Stimulated activated CD4-positive, alpha-beta T cell treated with anti-CD3 and anti-CD28 coated beads, Interleukin-4, amount 100 ng/mL, for 24 hours (primary cell): Measurements from ENCODE around the gene ITPR3.

Experiments used
- DNase-seq: peaks from one replicate; pipeline ENCODE4 v3.0.0-alpha.2; 2020

ITPR3 gene

DNA sequence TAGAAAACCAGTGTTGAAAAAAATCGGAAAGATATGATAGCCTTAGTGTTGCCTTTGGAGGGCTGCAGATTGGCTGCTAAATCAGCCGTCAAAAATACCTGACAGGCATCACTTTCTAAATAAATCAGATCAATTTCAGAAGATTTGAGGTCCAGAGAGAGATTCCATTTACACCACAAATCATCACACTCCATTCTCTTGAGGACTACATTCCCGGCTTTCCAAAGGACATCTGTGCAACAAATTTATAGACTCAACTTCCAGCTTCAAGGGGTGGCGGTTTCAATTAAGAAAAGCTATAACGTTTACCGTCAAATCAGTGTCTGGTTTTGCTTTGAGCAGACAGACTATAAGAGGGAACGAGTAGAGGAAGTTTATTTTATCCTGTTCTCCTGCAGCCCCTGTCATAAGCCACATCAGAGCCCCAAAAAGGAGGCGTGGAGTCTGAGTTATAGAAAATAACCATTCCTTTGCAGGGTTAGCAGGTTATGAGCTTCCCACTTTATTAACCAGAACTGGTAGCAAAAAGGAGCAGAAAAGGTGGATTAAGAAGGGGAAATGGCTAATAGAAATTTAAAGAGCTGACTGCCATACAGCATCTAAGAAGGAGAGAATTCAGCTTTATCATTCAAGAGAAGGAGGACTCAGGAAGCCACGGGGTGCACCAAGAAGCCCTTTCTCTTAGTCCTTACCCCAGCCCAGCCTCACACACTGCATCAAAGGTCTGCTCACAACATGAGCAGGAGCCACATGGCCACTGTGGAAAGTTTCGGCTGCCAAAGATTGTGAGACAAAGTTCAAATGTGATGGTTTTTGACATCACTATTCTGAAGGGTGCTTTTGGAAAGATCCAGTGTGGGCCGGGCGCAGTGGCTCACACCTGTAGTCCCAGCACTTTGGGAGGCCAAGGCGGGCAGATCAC, 103.2 kb downstream of the ITPR3 start:
- DNase-seq = no peak

DNA sequence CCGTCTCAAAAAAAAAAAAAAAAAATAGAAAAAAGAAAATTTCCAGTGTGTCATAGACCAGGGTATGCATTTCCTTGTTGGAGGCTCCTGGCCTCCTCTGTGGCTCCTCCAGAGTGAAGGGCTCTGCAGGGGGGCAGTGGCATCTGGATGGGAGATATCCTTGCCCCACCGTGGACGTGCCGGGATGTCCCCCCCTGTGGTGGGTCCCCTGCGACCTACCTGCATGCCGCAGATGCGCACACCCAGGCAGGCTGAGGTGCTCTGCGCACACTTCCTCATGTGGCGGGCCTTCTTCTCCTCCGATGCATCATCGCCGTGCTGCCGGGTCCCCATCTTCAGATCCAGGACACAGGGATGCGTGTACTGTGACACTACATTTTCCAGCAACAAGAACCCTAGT, 104.1 kb downstream of the ITPR3 start:
- no peak for DNase-seq

DNA sequence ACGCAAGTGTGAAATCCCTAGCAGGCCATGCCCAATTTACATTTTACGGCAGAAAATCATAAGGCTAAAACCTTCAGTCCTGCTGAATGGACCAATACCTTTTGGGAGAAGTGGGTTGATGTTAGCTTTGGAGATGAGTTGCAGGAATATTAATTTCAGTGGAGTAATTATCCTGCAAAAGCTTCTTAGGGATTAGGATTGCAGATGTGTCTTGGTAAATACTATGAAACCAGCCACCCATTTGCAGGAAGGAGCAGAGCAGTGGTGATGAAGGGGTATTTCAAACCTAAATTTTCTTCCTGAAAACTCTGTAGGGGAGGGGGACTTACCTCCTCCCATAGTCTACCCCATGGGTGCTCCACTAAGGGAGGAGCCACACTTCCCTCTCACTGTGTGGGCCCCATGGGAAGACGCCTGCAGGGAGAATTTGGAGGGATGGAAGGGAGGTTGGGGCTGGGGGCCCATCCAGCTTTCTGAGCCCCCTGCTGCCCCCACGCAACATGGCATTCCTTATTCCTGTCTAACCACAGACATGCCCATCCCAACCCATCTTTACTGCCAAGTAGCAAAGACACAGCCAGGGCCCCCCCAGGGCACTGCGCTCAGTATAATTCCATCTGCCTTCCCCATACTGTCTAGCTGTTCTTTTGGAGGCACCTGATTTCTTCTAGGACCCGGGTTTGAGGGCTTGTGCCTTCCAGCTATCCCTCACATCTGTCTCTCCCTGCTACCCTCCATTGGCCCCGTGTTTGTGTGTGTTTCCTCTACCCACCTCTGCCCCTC, 105.0 kb downstream of the ITPR3 start:
- DNase-seq = no peak

- no peak for DNase-seq
Observed at GRCh38 chr6:33726696-33727095, 105.6 kb downstream of the ITPR3 start.

DNA sequence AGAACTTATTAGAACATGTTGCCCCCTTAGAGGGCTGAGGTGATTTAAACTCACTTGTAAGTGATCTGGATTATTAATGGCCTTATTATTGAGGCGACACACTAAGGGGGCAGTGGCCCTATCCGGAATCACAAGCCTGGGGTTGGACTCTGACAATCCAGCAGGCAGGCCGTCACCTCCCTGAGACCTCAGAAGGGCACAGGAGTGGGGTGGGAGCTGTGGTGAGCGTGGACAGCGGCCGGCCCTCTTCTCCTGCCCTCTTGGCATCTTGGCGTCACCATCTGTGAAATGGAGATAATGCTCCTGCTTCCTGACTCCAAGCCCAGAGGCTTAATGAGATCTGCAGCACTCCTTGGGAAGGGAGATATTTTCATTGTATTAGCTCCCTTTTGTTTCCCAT, 106.0 kb downstream of the ITPR3 start:
- DNase-seq = no peak

DNA sequence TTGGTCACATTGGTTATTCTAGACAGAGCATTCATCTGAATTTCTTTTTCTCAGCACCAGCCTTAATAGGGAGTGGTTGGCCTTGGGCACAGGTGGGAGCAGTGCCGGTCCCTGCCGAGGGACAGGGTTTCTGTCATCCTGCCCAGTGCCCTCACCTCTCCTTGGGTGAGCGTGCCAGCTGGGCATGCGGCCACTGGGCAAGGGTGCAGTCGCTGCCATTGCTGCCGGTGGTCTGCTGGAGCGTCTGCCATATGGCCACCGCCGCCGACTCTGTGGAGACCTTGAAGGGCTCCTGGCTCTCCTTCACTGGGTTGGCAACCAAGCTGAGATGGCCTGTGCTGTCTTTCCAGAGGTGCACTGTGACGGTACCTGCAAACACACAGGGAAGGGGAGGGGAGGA, 106.8 kb downstream of the ITPR3 start:
- no peak for DNase-seq

- no peak for DNase-seq
Observed at GRCh38 chr6:33728438-33728837, 107.3 kb downstream of the ITPR3 start.

DNA sequence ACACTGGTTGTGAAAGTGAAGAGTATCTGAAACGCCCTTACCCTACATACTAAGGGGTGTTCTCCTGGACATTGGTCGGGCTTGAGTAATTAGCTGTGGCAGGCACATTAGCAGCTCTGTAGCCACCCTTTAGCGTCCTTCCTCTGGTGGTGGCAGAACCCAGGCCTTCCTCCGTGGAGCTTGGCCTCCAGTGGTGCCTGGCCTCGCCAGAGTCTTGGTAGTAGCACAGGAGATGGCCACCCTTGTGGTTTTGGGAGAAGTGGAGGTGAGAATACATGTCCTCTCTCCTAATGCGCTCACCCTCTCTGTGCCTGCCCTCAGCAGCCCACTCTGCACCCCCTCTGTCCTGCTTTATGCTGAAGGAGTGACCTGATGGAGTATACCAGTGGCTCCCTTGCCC, 107.9 kb downstream of the ITPR3 start:
- DNase-seq = no peak

DNA sequence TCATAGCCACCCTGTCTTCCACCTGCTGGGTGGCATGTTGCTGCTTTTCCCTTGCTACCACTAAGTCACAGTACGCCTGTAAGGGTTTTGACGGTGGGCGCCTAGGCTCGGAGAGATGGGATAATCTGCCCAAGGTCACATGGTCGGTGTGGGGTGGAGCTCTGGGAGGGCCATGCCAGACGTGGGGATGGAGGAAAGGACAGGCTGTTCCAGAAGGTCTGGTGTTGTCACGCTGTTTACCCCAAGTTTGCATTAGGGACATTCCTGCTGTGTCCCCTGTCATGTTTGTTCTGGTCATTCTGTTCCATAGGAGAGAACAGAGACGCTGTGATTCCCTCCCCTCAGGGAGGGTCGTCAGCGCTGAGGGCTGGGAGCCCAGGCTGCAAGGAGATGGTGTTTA, 109.5 kb downstream of the ITPR3 start:
- no peak for DNase-seq

DNA sequence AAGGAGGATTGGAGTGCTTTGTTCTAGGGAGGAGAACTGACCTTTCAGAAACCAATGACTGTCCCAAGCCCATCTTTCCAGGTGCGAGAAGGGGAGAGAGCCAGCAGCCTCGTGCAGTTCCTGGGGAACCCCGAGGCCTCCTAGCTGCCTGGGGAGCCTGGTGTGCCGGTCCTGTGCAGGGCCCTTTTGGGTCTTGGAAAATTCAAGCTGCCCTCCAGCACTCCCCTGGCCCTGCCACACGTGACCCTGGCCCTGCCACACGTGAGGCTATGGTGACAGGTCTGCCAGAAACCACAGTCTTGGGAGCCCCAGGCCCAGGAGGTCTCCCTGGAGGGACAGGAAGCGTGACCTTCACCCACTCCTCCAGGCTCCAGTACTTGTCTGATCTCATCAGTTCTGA, 109.9 kb downstream of the ITPR3 start:
- no peak for DNase-seq

DNA sequence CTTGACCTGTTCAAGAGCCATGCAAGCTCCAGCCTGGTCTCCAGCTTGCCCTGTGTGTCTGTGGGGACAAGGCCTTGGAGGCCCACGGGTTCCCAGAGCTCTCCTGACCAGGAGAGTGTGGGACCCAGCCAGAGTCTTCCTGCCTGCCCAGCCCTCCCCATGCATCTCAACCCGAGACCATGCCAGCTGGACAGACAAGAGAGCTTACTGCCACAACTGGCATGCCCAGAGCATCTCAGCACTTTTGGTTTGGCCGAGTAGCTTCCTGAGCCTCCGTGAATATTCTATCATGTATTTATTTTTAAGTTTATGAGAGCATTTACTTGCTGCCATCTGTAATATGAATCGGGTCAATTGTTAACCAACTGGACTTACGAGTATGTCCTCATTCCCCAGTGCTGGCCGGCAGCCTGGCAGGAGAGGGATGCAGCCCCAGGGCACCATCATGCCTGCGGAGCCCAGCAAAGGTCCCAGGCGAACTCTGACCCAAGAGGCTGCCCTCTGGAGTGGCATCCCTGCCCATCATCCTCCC, 110.7 kb downstream of the ITPR3 start:
- no peak for DNase-seq

- no peak for DNase-seq
Observed at GRCh38 chr6:33732385-33732784, 111.3 kb downstream of the ITPR3 start.

GRCh38 chr6:33732817-33733708, 111.9 kb downstream of the ITPR3 start:
- DNase-seq = no peak

DNA sequence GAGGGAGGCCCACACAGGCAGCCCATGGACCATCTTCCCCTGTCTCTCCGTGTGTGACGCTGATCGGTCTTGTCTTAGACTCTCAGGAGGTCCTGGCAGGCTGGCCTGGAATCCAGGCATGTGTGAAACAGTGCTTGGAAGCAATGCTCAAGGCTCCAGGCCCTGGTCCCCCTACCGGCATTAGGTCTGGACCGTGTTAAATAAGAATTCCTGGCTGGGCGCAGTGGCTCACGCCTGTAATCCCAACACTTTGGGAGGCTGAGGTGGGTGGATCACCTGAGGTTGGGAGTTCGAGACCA, 112.5 kb downstream of the ITPR3 start:
- DNase-seq = no peak

DNA sequence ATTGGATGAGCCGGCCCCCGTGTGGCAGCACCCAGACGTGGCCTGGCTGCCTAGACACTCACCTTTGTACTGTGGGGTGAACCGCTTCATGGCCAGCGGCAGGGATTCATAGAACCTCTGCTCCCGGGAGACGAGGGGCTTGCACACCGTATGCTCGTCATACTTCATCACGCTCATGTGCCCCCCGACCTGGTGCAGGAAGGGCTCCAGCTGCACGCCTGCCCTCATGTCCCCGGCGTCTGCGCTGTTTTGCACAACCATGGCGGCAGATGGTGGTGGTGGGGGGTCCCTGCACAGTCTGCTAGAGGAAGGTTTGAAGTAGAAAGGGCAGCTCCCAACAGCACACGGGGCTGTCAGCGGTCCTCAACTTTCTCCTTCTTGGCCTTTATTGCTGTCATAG, 114.1 kb downstream of the ITPR3 start:
- no peak for DNase-seq

DNA sequence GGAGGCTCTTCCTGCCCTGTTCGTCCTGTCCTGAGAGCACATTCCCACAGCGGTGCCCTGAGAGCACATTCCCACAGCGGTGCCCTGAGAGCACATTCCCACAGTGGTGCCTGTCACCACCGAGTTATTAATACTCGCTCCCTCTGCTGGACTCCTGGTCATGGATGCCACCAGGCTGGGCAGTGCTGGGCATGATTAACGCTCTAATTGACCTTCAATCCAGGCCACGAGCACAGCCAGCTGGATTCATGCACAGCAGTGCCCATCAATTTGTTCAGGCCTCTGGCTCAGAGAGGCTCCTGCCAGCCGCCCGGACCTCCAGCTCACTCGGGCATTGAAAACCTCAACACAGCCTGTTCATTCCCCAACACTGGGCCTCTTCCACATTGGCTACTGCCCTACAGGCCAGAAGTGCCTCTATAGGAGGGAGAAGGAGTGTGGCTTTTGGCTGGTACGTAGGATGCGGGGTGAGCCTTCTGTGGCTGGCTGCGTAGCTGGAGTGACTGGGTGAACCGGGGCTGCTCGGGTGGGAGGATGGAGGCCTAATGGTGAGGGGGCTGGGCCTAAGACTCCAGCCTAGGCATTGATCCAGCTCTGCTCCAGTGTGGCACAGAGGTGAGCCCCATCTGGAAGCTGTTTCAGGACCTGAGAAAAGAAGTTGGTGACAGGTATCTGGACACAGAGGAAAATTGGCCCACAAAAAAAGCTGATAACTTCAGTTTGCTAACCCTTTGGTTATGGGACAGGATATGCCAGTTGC, 116.3 kb downstream of the ITPR3 start:
- no peak for DNase-seq

GRCh38 chr6:33738153-33738552, 117.0 kb downstream of the ITPR3 start:
- DNase-seq = no peak

DNA sequence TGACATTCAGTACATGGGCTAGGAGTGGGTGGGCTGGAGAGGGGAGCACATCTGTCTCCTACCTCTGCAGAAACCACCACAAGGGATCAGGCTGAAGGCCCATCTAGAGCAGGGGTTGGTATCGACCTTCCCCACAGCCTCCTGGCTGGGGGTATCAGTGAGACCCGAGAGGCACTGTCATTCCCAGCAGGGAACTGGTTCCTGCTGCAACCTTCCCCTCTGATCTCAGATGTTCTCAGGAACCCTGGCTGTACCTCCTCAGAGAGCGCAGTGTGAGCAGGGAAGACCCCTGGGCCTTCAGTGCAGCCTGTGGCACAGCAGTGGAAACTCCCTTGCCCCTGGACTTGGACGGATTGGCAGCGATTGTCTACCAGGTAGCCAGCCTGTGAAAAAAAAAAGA, 117.8 kb downstream of the ITPR3 start:
- DNase-seq = no peak

GRCh38 chr6:33739571-33739970, 118.4 kb downstream of the ITPR3 start:
- DNase-seq = no peak

- no peak for DNase-seq
Observed at GRCh38 chr6:33740204-33740608, 119.1 kb downstream of the ITPR3 start.

- DNase-seq = no peak
Observed at GRCh38 chr6:33740794-33741193, 119.7 kb downstream of the ITPR3 start.

- DNase-seq = no peak
Observed at GRCh38 chr6:33742092-33742491, 121.0 kb downstream of the ITPR3 start.
